GM21528 (cell line): ENCODE results near the gene FSTL5.
"Not testable (repeated sequence)": the region's sequence is repeated elsewhere in the genome, so short reads cannot be mapped to it uniquely, and the experiment has no call there.

Experiments used
- ATAC-seq: cut with Tn5 transposase; IDR thresholded peaks from one replicate; pipeline ENCODE4 v1.9.1; 2021; ENCODE audit warnings: mild to moderate bottlenecking, moderate library complexity; ENCODE audit not compliant: unreplicated experiment, low FRiP score

FSTL5 gene

GRCh38 chr4:162163892-162164759 is at the start of gene FSTL5:
Gene FSTL5, minus strand, starts transcription at chr4:162164000. Its CDS starts 52,604 bp downstream, at chr4:162111396.
- ATAC-seq, result peak; percentile 84

DNA sequence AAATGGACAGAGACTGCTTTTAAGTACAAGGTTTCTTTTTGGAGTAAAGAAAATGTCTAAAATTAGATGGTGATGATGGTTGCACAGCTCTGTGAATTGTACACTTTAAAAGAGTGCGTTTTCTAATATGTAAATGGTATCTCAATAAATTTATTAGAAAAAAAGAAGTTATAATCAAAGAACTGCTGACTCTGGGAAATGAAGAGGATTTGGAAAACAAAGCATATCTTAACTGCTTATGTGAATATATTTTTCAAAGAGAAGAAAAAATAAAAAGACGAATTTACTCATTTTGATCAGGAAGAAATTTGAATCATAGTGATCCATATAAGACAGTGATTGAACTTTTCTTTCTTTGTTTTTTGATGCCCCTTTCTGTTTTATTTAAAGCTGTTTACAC is 45.9 kb upstream of the FSTL5 start:
- ATAC-seq, result no peak

DNA sequence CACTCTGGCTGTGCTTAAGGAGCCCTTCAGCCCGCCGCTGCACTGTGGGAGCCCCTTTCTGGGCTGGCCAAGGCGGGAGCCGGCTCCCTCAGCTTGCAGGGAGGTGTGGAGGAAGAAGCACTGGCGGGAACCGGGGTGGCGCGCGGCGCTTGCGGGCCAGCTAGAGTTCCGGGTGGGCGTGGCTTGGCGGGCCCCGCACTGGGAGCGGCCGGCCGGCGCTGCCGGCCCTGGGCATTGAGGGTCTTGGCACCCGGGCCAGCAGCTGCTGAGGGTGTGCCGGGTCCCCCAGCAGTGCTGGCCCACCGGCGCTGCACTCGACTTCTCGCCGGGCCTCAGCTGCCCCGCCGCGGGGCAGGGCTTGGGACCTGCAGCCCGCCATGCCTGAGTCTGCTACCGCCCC is 39.7 kb upstream of the FSTL5 start:
- not testable (repeated sequence) for ATAC-seq

DNA sequence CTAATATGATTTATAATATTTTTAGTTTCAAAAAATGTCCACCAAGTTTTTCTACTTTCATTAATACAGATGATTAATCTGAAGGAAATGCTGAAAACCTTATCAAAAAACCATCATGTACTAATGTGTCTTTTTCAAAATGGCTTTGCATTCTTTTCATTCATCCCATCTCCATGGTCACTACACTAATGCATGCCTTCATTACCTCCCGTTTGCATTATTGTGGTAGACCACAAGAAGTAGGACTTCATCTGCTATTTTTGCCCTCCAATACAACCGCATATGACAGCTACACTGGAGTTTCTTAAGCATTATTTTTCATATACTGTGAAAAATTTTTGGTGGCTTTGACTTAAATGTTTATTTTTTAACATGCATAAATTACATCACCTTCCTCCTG is 37.9 kb upstream of the FSTL5 start:
- no peak for ATAC-seq

DNA sequence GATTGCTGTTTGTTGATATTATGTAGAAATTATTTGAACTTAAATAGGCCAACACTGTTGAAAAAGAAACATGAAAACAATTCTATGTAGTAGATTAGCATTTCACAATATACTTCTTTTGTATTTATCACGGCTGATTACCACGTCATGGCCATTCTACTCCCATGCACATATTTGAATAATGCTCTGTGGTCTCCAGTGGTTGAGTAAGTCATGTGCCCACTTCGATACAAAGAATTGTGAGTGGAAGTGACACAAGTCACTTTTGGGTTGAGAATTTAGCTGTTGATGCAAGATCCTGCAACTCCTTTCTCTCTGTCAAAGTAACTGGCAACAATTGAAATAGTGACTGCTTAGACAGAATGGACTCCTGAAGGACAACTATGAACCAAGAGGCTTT is 6.7 kb upstream of the FSTL5 start:
- no peak for ATAC-seq

GRCh38 chr4:162164906-162165510 is 1.2 kb upstream of the FSTL5 start:
- ATAC-seq, result no peak

- no peak for ATAC-seq
Measured at GRCh38 chr4:162162672-162163071, 1.1 kb downstream of the FSTL5 start.

DNA sequence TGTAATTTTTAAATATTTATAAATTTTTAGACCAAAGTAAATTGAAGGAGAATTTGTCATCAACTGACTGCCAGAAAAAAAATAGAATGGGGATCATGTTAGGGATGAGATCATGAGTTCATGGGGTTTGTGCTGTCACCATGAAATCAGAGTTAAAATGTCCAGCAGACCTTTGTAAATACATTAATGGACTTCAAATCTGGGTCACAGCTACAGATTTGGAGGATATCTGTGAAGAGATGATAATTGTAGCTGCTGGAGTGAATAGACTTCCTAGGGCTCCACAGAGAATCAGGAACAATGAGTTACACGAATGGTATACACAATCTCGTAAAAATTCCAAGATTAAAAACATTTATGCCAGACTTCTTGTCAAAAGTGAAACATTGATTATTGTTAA is 6.6 kb downstream of the FSTL5 start:
- no peak for ATAC-seq

DNA sequence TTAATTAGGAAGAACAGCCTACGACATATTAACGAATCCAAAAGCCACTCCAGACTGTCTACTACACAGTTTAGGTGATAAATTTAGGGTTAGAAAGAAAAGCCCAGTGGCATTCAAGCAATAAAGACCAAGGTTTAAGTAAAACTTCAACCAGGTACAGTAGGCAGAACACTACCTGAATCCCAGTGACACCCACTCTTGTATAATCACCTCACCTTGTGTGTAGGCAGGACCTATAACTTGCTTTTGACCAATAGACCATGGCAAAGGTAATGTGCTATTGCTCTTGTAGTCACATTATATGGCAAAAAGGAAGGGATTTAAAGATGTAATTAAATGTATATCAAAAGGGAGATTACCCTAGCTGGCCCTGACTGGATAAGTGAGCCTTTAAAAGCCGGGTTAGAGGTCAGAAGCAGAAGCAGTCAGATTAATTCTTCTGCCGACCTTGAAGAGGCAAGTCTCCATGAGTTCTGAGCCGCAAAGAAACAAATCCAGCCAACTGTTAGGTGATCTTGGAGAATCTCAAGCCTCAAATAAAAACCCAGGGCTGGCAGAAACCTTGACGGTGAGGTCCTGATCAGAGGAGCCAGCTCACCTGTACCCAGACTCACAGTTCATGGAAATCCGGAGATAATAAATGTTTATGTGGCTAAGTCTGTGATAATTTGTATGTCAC is 8.8 kb downstream of the FSTL5 start:
- ATAC-seq, result no peak

GRCh38 chr4:162151850-162152249 is 11.9 kb downstream of the FSTL5 start:
- ATAC-seq, result no peak

DNA sequence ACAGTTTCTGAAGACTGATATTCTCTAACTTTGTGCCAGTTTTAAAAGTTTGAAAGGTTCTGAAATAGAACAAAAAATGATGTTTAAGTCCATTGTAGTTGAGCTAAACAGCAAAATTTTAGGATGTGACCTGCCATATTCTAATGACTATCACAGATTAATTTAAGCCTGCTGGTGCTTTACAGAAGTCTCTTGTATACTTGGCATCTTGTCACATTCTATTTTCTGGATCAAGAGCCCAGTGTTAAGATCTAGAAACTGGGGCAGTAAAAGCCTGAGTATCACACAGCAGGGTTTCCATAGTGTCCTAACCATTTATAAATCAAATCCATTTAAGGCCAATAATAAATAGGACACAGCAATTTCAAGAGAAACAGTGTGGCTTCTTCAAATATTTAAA is 12.4 kb downstream of the FSTL5 start:
- ATAC-seq, result no peak

DNA sequence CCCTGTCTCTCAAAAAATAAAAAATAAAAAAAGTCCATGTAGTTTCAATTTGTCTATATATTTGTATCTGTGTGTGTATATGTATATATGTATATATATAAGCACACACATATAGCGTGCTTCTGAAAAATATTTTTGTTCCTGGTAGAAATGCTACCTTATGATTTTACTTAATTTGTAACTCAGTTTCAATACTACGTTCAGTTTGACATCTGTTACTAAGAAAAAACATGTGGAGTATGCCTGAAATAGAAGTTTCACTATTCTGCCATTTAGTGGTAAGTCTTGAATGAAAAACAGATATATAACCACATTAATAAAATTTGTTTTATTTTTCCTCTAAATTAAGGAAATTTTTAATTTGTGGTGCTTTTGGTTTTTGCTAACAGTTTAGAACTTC is 14.2 kb downstream of the FSTL5 start:
- ATAC-seq, result no peak

DNA sequence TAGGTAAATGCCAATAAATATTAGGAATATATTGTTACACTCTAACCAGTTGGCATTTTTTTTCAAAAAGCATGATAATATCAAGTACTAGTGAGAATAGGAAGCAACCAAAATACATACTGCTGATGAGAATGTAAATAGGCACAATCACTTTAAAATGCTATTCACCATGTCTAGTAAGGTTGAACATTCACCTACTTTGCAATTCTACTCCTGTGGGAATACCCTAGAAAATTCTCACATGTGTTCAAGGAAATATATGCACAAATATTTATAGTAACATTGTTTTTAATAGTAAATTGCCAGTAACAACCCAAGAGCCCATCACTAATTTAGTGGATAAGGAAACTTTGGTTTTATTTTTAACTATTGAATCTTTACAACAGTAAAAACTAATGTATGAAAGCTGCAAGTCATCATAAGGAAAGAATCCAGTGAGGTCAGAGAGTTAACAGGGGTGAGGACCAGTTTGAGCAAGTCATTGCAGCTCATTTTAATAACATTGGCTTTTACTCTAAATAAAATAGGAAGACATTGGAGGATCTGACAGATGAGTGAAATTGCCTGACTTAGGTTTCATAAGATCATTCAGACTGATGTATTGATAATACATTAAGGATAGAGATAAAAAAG is 23.6 kb downstream of the FSTL5 start:
- no peak for ATAC-seq

- no peak for ATAC-seq
Measured at GRCh38 chr4:162139412-162139811, 24.4 kb downstream of the FSTL5 start.

- ATAC-seq, result no peak
Measured at GRCh38 chr4:162131256-162131655, 32.5 kb downstream of the FSTL5 start.

DNA sequence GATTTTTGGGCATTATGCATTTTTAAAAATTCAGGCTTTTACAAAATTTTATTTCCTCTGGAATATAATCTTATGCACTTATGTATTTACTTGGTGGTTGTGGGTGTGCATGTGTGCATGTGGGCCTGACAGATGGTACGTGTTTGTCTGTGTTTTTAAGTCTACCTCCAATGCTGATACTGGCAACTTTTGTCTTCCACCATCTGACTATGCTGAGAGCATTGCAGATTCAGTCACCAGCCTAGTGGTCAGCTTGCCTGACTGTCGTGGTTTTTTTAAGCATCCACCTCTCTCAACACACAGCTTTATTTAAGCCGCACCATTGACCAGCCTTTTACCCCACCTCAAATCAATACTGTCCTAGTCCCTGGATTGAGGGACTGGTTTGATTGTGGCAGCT is 37.1 kb downstream of the FSTL5 start:
- ATAC-seq, result no peak

DNA sequence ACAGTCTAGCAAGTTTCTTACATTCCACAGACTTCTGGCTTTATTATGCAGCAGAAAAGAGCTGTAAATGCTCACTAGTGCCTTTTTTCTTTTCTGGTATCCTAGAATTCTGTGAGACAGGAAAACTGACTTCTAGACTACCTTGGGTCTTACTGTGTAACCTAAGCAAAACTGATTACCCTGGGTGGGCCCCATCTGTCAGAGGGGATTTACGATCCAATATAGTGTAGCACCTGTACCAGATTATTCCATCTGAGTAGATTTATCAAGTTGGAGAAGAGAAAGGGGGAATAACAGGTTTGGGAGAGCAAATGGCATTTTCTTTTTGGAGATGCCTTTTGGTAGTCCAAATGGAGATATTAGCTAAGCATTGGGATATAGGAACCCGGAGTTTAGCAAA is 46.7 kb downstream of the FSTL5 start:
- no peak for ATAC-seq

GRCh38 chr4:162116095-162116779 is 47.6 kb downstream of the FSTL5 start:
- no peak for ATAC-seq

DNA sequence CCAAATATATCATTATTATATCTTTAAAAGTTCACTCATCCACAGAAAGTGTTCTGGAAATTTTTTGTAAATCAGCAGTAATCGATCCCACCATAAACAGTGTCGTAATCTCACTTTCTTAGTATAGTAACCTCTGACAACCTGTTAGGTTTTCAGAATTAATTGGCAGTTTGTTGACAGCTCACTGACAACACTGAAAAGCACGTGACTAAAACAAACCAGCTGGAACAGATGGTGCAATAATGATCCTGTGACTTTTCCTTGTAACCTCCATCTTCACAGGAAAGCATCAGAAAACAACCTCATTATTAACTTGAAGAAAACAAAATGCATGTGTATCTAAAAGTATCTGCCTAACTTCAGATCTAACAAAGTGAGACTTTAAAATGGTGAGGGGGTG is 48.5 kb downstream of the FSTL5 start:
- ATAC-seq, result no peak

DNA sequence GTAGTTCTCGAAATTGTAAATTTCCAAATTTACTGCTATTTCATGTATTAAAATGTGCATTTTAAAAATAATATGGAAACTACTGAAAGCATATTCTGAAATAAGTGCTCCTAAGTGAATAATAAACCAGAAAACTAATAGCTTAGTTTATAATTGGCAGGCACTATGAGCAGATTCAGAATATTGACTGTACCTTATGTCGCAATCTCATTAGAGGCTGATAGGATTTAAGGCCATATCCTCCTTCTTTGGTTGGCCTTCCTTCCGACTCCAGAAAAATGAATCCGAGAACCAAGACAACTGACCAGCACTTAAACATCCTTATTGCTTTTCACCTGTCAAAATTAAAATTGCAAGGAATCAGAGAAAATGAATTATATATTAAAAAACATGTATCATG is 52.7 kb downstream of the FSTL5 start:
- no peak for ATAC-seq
